Renal pelvis (tissue), 4 donors: ENCODE data around the gene CBX8. TPM values are rescaled to one million over a fixed set of nuclear protein-coding genes. Genes with fewer than 3 reads are reported as not detected.

Source experiments
- DNase-seq: peaks from one replicate; pipeline ENCODE4 v3.0.0-alpha.2; 2013
- polyA plus RNA-seq, 3 donors: library from polyadenylated mRNA; unstranded; fragments of 120-200 nt; gene quantifications; one replicate each; pipeline ENCODE4 v1.2.1, GENCODE V29; 2013; ENCODE audit not compliant: insufficient read length in 3 of 3

The CBX8 gene
- polyA plus RNA-seq, 3 donors = 15.7 to 18.3 (median 15.7) TPM

DNA sequence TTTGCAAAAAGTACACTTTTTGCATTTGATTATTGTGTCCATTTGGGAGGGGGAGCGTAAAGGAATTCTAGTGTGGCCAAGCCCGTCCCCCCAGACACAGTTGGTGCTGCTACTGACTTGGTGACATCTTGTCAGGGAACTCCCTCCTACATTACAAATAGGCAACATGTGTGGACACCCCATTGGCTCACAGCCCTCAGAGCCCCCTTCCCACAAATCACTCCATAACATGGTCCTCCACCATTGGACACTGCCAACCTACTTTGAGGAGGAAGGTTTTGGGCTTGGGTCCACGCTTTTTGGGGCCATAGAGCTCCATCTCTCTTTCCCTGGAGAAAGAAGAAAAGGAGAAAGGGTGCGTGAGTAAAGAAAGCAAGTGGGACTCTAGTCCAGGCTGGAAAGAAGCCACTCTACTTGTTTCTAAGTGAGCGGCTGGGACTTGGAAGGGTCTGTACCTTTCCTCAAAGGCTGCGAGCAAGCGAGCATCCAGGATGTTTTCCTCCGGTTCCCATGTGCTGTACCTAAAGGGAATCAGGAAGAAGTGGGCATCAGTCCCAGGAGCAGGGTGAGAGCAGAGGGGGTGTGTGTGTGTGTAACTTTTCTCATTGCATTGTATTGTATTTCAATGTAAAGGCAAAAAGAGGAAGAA, 958 bp downstream of the CBX8 start:
- no peak for DNase-seq

GRCh38 chr17:79794659-79795511, 2.0 kb downstream of the CBX8 start:
- DNase-seq = no peak

DNA sequence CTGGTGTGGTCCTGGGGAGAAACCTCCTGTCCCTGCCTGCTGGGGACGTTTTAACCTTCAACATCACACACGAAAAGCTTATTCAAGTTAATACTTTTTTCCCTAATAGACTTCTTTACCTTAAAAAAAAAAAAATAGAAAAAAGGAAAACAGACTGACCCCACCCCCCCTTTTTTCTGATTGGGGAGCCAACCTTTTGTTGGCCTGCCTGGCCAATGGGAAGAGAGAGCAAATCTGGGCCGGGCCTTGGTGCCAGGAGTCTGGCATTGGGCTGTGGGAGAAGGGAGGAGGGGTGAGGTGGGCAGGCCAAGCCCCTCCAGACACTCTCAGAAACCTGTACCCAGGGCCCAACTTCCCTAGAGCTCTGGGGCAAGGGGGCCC, 3.0 kb downstream of the CBX8 start:
- DNase-seq = no peak

GRCh38 chr17:79792984-79793923, 3.6 kb downstream of the CBX8 start:
- no peak for DNase-seq

DNA sequence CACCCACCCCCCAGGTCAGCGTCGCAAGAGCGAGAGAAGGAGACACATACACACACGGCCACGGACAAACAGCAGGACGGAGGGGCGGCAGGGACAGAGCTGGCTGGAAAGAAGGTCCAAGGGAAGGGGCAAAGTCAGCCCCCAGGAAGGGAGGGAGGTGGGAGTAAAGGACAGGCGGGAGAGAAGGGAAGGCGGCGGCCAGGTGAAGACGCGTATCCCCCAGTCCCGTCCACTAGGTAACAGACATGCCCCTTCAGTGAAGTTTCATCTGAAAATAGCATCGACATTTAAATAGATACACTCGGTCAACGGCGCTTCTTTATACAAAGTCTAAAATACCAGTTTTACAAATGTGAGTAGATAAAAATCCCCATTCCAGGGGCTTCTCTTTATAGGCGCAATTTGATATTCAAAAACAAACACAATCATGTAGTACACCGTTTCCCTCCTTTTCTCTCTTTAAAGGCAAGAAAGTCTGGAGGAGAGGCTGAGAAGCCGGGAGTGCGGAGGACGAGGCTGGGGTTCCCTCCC, 4.5 kb downstream of the CBX8 start:
- DNase-seq = no peak

- DNase-seq = no peak
Measured at GRCh38 chr17:79791735-79792161, 5.1 kb downstream of the CBX8 start.

GRCh38 chr17:79790805-79791734, 5.8 kb downstream of the CBX8 start:
- no peak for DNase-seq

DNA sequence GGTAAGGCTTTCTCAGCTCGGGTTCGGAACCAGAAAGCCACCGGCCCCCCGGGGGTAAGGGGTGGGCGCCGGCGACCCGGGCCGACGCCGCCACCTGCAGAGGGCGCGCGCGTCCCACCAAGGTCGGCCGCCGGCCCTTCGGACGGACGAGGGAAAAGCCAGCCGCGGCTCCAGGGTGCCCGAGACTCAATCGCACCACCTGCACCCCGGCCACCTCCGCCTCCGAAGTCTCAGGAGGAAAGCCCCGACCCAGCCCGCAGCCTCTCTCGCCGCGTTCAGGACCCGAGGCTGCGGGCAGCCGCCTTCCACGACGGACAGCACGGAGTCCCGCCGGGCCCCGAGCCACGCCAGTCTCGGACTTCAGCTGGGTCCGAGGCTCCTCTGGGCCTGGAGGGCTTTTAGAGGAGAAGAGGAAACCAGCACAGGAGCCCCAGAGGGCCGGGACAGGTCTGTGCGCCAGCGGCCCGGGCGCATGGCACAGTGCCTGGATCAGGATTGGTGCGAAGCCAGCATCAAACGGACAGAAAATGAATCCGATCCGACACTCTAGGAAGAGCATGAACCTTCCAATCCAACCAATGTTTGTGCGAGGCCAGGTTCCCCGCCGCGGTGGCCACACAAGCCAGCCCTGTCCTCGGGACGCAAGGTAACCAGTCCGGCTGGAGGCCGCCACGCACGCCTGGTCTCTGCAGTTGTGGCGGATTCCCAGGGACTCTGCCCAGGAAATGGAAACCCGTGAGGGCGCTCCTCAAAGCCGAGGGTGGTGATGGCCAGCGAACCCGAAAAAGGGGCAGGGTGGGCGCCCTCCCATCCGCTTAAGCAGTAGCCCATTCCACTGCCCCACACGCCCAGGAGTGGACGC, 6.7 kb downstream of the CBX8 start:
- no peak for DNase-seq

- DNase-seq = no peak
Measured at GRCh38 chr17:79788989-79789942, 7.6 kb downstream of the CBX8 start.

- DNase-seq = no peak
Measured at GRCh38 chr17:79788455-79788854, 8.4 kb downstream of the CBX8 start.

GRCh38 chr17:79786930-79787643, 9.8 kb downstream of the CBX8 start:
- no peak for DNase-seq

DNA sequence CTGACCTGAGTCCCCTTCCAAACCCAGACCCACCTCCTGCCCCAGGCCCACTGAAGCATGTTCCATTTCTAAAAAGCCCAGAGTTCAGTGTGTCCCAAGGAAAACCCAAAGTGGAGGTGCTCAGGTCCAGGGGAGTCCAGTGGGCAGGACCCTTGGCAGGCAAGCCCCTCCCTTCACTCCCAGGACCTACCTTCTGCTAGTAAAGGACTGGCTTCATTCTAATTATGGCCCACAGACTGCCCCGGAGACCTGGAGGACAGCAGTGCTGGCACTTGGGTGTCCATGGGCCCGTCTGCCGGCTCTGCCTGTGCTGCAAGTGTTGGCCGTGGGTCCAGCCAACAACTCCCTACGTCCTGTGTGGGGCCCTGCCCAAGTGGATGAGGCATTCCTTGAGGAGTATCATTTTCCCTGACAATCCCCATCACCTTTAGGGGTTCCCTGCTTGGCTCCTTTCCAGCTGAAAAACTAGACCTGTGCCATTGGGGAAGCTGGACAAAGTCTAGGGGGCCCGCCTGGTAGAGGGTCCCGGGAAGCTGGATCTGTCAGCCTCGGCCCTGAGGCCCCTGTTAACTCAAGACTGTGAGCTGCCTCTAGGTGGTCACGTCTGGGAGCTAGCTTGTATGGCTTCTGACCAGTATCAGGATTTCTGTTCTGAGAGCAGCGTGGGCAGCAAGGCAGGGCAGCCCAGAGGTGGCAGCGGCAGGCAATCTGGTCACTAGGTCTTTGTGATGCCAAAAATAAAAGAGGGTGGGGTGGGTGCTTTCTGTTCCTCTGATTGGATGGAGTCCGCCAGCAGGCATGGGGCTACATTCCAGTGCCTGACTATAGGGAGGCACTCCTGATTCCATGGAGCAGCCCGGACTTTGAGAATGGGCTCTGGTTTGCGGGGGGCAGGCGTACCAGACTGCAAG, 10.7 kb downstream of the CBX8 start:
- DNase-seq = no peak

- DNase-seq = no peak
Measured at GRCh38 chr17:79785017-79785899, 11.6 kb downstream of the CBX8 start.

- DNase-seq = no peak
Measured at GRCh38 chr17:79784353-79785016, 12.4 kb downstream of the CBX8 start.

DNA sequence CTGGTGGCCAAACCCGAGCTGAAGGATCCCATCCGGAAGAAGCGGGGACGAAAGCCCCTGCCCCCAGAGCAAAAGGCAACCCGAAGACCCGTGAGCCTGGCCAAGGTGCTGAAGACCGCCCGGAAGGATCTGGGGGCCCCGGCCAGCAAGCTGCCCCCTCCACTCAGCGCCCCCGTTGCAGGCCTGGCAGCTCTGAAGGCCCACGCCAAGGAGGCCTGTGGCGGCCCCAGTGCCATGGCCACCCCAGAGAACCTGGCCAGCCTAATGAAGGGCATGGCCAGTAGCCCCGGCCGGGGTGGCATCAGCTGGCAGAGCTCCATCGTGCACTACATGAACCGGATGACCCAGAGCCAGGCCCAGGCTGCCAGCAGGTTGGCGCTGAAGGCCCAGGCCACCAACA, 13.0 kb downstream of the CBX8 start:
- DNase-seq = no peak
